Measurements from ENCODE around the gene SLC6A6. TPM values are rescaled to one million over a fixed set of nuclear protein-coding genes. Genes with fewer than 3 reads are reported as not detected.

Gene SLC6A6
- total RNA-seq, 1 donor from 2014 or later = 30.3 TPM

DNA sequence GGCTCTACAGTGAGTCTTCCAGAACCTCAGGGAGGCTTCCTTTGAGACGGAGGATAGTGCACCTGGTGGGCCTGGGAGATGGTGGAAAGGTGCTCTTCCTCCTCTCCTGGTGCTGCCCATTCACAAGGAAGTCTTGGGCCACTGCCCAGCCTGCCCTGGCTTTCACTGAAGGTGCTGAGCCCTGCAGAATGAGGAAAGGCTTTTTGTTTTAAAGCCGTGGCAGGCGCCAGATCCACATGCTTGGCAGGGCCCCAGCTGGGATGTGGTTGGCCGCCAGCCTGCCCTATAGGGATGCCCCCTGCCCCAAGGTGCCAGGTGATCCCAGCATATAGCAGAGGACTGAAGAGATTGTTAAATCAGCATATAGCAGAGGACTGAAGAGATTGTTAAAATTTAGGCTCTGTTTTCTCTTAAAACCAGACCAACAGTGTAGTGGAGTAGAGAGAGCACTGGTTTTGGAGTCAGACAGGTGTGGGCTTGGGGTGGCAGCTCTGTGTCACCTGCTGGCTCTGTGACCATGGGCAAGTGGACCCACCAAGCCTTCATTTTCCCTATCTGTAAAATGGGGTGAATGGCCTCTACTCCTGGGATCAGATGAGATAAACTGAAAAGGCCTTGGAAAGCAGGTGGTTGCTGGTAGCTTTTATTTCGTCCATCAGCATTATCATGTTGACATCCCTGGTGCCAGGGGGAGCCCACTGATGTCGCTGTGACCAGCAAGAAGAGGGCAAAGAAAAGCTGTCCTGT lies 53.3 kb downstream of the SLC6A6 start:
- Mint-ChIP-seq H3K4me3 (no peak overlapping the region), H3K27me3 (no peaks in the 10 kb centered on the region), H3K4me1 (ENCODE audit: unreplicated experiment) (peaks cover 42% of the 10 kb centered on the region), H3K27ac (no peak overlapping the region), H3K36me3 (peaks cover 15% of the 10 kb centered on the region), H3K9me3 (no peaks in the 10 kb centered on the region)
- DNase-seq (ENCODE audit: extremely low spot score, unreplicated experiment) = no peak
- TF ChIP-seq CTCF (conservative IDR thresholded peaks at IDR 0.05) = no peak

DNA sequence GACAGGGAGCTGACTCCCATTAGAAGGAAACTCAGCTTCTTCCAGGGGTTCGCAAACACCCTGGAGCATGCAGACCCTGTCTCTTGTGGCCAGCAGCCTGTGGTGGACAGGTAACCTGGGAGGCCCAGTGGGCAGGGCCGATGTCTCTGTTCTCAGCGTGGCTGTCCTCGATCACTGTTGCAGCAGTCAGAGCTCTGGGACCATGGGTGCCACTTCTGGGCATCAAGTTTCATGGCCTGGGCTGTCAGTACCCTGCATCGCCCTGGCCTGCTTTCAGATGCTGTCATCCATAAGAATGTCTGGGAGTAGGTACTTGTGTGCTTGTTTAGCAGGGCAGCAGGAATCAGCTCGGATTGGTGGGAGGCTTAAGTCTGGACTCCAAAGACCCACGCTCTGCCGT lies 54.4 kb downstream of the SLC6A6 start:
- Mint-ChIP-seq H3K36me3 (peaks cover 9% of the 10 kb centered on the region), H3K27ac (no peak overlapping the region), H3K27me3 (no peaks in the 10 kb centered on the region), H3K9me3 (no peaks in the 10 kb centered on the region), H3K4me3 (no peak overlapping the region), H3K4me1 (ENCODE audit: unreplicated experiment) (peaks cover 42% of the 10 kb centered on the region)
- no peak for DNase-seq (ENCODE audit: extremely low spot score, unreplicated experiment)
- TF ChIP-seq CTCF (conservative IDR thresholded peaks at IDR 0.05) = no peak

DNA sequence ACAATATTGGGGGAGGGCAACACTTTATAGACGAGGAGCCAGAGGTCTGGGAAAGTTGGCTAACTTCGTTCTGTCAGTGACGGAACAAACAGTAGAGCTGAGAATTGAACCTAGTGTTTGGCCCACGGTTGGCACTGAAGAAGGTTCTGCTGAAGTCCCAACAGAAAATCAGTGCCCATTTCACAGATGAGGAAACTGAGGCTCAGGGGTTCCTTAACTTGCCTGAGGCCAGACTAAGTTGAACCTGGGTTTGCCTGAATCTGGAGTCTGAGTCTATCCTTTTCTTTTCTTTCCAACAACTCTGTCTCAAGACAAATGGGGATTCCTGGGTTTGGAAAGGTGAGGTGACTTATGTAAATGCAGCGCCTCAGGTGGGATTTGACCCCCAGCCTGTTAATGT lies 55.1 kb downstream of the SLC6A6 start:
- no peak overlapping the region for H3K4me3 Mint-ChIP-seq
- no peak for DNase-seq (ENCODE audit: extremely low spot score, unreplicated experiment)
- H3K27ac Mint-ChIP-seq = peak overlapping the region; percentile 67
- no peaks in the 10 kb centered on the region for H3K27me3 Mint-ChIP-seq
- H3K9me3 Mint-ChIP-seq = no peaks in the 10 kb centered on the region
- H3K36me3 Mint-ChIP-seq = peaks cover 9% of the 10 kb centered on the region
- H3K4me1 Mint-ChIP-seq (ENCODE audit: unreplicated experiment) = peaks cover 40% of the 10 kb centered on the region
- no peak for TF ChIP-seq CTCF (conservative IDR thresholded peaks at IDR 0.05)

DNA sequence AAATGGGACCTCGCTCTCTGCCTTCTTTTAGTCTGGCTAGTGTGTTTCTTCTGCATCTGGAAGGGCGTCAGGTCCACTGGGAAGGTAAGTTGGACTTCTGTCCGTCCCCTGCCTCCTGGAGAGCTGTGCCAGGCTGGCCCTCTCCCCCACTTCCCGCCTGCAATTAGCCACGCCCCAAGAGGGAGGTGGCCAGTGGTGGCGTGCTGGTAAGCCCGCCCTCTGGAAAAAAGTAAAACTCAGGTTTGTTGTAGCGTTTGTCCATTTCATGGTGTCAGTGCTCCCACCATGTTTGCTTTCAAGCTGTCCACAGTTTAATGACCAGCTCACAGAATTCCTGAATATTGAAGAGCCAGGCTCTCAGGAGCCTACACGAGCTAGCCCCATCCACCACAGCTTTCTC lies 55.6 kb downstream of the SLC6A6 start:
- H3K4me3 Mint-ChIP-seq = no peak overlapping the region
- H3K4me1 Mint-ChIP-seq (ENCODE audit: unreplicated experiment) = peaks cover 40% of the 10 kb centered on the region
- no peaks in the 10 kb centered on the region for H3K9me3 Mint-ChIP-seq
- H3K27me3 Mint-ChIP-seq = no peaks in the 10 kb centered on the region
- H3K36me3 Mint-ChIP-seq = peaks cover 14% of the 10 kb centered on the region
- TF ChIP-seq CTCF (conservative IDR thresholded peaks at IDR 0.05) = no peak
- DNase-seq (ENCODE audit: extremely low spot score, unreplicated experiment) = no peak
- peak overlapping the region; percentile 67 for H3K27ac Mint-ChIP-seq

DNA sequence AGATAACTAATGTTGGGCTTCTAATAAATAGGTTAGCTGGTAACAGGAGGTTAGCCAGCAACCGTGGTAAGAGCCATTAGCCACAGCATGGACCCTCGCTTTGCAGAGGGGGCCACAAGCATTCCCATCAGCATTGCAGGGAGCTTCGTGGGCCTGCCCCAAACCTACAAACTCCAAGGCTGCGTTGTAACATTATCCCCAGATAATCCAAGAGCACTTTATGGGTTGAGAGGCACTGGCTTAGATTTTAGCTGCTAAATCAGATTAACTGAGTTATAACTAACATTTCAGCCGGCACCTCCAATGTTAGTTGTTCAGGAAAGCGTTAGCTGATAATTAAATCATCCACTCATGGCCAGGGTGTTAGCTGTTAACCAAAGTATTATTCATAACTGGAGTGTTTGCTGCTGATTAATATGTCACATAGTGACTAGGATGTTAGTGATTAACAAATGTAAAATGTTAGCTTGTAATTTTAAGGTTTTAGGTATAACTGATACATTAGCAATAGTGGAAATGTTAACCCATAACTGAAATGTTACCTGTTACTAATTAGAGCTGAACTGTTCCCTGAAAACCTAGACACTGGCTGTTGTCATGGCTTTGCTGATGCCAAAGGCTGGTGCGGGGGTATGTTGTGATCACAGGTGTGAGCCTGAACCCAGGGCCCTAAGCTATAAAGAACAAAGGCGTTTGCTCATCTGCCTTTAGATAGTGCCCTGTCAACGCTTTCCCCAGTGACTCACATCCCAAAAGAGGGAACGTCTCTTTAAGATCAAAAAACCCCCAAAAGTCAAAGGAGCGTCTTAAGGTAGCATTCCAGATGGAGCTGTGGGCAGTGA lies 56.2 kb downstream of the SLC6A6 start:
- H3K27ac Mint-ChIP-seq = peak overlapping the region; percentile 67
- H3K4me3 Mint-ChIP-seq = no peak overlapping the region
- no peaks in the 10 kb centered on the region for H3K9me3 Mint-ChIP-seq
- H3K27me3 Mint-ChIP-seq = no peaks in the 10 kb centered on the region
- DNase-seq (ENCODE audit: extremely low spot score, unreplicated experiment) = no peak
- no peak for TF ChIP-seq CTCF (conservative IDR thresholded peaks at IDR 0.05)
- peaks cover 40% of the 10 kb centered on the region for H3K4me1 Mint-ChIP-seq (ENCODE audit: unreplicated experiment)
- H3K36me3 Mint-ChIP-seq = peaks cover 14% of the 10 kb centered on the region
